ENCODE results near the gene C20orf202.

C20orf202 gene

DNA sequence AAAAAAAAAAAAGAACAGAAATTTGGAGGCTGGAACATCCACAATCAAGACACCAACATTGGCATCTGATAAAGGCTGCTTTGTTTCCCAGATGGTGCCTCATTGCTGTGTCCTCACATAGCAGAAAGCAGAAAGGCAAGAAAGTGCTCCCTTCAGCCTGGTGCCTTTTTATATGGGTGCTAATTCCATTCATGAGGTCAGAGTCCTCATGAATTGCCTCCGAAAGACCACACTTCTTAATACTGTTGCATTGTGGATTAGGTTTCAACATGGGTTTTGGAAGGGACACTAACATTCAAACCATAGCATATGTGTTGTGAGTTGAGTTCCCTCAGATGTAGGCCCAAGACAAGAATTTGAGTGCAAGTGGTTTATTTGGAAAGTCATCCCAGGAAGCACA is 8.0 kb upstream of the C20orf202 start:
- H3K9ac ChIP-seq (ENCODE audit: low read length), result no peak overlapping the region
- H3K27ac ChIP-seq (ENCODE audit: low read depth, low read length), result no peak overlapping the region
- no peaks in the 10 kb centered on the region for H3K9me3 ChIP-seq (ENCODE audit: control insufficient read depth, insufficient read depth, low read depth, low read length)
- no peaks in the 10 kb centered on the region; the same call in 1 of the 2 replicates for H3K27me3 ChIP-seq (ENCODE audit: control insufficient read depth, insufficient read depth, low read length)
- no peak overlapping the region for H3K4me3 ChIP-seq (ENCODE audit: low read depth, low read length)
- H3K36me3 ChIP-seq (ENCODE audit: control insufficient read depth, insufficient read depth, low read length), result no peaks in the 10 kb centered on the region
- H3K4me1 ChIP-seq (ENCODE audit: control insufficient read depth, insufficient read depth, low read length), result no peaks in the 10 kb centered on the region

DNA sequence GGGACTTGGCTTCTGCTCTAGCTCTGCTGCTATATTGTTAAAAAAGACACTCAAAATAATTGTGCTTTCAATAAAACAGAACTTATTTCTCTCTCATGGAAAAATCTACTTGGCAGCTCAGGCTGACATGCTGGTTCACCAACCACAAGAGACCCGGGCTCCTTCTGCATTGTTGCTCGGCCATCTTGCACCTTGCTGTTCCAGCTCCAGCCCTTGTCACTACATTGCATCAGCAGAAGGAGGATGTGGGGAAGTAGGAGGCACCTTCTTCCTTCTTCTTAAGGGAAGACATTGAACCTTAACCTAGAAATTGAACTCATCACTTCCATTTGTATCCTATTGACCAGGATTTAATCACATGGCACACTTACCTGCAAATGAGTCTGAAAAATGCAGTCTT is 6.6 kb upstream of the C20orf202 start:
- H3K4me1 ChIP-seq (ENCODE audit: control insufficient read depth, insufficient read depth, low read length), result no peaks in the 10 kb centered on the region
- no peak overlapping the region for H3K27ac ChIP-seq (ENCODE audit: low read depth, low read length)
- H3K4me3 ChIP-seq (ENCODE audit: low read depth, low read length), result no peak overlapping the region
- H3K9ac ChIP-seq (ENCODE audit: low read length), result no peak overlapping the region
- H3K27me3 ChIP-seq (ENCODE audit: control insufficient read depth, insufficient read depth, low read length), result no peaks in the 10 kb centered on the region; the same call in 1 of the 2 replicates
- H3K36me3 ChIP-seq (ENCODE audit: control insufficient read depth, insufficient read depth, low read length), result no peaks in the 10 kb centered on the region
- H3K9me3 ChIP-seq (ENCODE audit: control insufficient read depth, insufficient read depth, low read depth, low read length), result no peaks in the 10 kb centered on the region

DNA sequence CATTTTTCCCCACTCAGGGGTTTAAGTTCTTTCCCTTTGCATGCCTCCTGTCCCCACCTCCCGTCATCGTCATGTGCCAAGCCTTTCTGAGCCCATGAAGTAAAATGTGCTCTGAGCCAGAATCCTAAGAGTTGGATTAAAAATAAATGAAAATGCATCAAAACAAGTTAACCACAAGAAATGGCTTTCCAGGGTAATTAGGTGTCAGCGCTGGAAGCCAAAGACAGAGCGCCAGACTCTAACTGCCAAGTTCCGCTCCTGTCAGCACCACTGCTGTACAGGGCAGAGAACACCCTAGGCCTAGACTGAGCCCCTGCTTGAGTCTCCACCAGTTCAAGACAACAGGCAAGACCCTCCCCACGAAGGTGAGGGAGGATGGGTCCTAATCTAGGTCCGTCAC is 5.5 kb upstream of the C20orf202 start:
- Histone ChIP-seq H3K27ac (ENCODE audit: low read depth, low read length) (no peak overlapping the region), H3K9me3 (ENCODE audit: control insufficient read depth, insufficient read depth, low read depth, low read length) (no peaks in the 10 kb centered on the region), H3K4me3 (ENCODE audit: low read depth, low read length) (no peak overlapping the region), H3K4me1 (ENCODE audit: control insufficient read depth, insufficient read depth, low read length) (no peaks in the 10 kb centered on the region), H3K9ac (ENCODE audit: low read length) (no peak overlapping the region), H3K27me3 (ENCODE audit: control insufficient read depth, insufficient read depth, low read length) (no peaks in the 10 kb centered on the region; the same call in 1 of the 2 replicates), H3K36me3 (ENCODE audit: control insufficient read depth, insufficient read depth, low read length) (no peaks in the 10 kb centered on the region)

DNA sequence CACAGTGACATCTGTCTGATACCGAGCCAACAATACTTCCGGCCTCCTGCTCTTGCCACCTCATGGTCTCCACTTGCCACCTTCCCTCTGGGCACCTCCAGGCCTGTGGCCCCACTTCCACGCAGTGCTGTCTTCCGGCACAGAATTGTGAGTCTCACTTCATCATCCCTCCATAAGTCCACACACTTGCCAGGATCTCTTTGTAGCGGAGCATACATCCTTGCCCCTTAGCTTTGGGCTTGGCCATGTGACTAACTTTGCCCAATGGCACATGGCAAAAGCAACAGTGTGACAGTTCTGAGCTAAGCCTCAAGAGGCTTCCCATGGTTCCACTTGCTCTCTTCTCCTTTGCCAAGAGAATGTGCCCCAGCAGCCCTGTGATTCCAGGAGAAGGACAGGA is 4.5 kb upstream of the C20orf202 start:
- no peaks in the 10 kb centered on the region for H3K4me1 ChIP-seq (ENCODE audit: control insufficient read depth, insufficient read depth, low read length)
- no peak overlapping the region for H3K4me3 ChIP-seq (ENCODE audit: low read depth, low read length)
- H3K27ac ChIP-seq (ENCODE audit: low read depth, low read length), result no peak overlapping the region
- H3K9ac ChIP-seq (ENCODE audit: low read length), result no peak overlapping the region
- no peaks in the 10 kb centered on the region for H3K36me3 ChIP-seq (ENCODE audit: control insufficient read depth, insufficient read depth, low read length)
- no peaks in the 10 kb centered on the region; the same call in 1 of the 2 replicates for H3K27me3 ChIP-seq (ENCODE audit: control insufficient read depth, insufficient read depth, low read length)
- no peaks in the 10 kb centered on the region for H3K9me3 ChIP-seq (ENCODE audit: control insufficient read depth, insufficient read depth, low read depth, low read length)

DNA sequence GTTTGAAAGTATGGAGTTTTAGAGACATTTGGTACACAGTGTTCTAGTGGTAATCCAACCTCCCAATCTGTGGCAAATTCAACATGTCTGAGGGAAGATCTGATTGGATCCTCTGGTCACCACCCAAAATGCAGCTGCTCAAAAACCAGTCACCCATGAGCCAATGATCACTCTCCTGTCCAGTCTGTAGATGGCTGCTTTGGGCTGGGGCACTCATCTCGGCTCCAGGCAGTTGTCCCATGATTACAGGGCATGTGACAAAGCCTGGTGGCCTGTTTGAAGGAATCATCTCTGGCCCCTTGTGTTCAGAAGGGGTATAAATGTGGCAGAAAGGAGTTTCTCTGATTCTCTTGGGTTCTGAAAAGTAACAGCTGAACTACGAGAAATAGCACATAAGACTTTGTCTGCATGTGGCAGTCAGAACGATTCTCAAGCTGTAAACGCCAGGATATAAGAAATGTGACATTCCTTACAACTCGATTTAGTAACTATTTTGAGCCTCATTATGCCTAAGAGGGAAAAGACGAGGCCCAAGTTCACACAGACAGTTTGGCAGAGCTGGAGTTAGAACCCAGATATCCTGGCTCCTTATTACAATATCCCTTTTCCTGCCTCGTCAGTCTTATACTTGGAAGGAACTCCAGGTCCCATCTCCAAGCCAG is 3.9 kb upstream of the C20orf202 start:
- H3K27ac ChIP-seq (ENCODE audit: low read depth, low read length), result no peak overlapping the region

DNA sequence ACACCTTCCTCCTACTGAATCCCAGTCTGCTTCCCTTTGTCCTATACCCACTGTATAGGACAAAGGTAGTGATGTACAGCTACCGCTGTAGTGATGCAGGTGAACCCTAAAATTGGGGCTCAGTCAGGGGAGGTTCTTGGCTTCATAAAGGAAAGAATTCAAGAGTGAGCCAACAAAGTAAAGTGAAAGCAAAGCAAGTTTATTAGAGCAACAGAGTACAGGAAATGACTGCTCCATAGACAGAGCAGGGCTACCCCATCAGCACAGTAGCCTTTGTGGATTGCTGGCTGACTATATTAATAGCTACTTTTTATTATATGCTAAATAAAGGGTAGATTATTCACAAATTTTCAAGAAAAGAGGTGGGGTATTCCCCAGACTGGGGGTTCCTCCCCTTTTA is 3.3 kb upstream of the C20orf202 start:
- H3K9me3 ChIP-seq (ENCODE audit: control insufficient read depth, insufficient read depth, low read depth, low read length), result no peaks in the 10 kb centered on the region
- H3K27me3 ChIP-seq (ENCODE audit: control insufficient read depth, insufficient read depth, low read length), result no peaks in the 10 kb centered on the region; the same call in 1 of the 2 replicates
- no peak overlapping the region for H3K4me3 ChIP-seq (ENCODE audit: low read depth, low read length)
- H3K36me3 ChIP-seq (ENCODE audit: control insufficient read depth, insufficient read depth, low read length), result no peaks in the 10 kb centered on the region
- no peaks in the 10 kb centered on the region for H3K4me1 ChIP-seq (ENCODE audit: control insufficient read depth, insufficient read depth, low read length)
- H3K9ac ChIP-seq (ENCODE audit: low read length), result no peak overlapping the region
- H3K27ac ChIP-seq (ENCODE audit: low read depth, low read length), result no peak overlapping the region

More for the DNA sequence above, 3.9 kb upstream of the C20orf202 start:
- H3K36me3 ChIP-seq (ENCODE audit: control insufficient read depth, insufficient read depth, low read length), result no peaks in the 10 kb centered on the region
- H3K4me1 ChIP-seq (ENCODE audit: control insufficient read depth, insufficient read depth, low read length), result no peaks in the 10 kb centered on the region
- no peaks in the 10 kb centered on the region for H3K9me3 ChIP-seq (ENCODE audit: control insufficient read depth, insufficient read depth, low read depth, low read length)
- no peak overlapping the region for H3K4me3 ChIP-seq (ENCODE audit: low read depth, low read length)
- no peak overlapping the region for H3K9ac ChIP-seq (ENCODE audit: low read length)
- no peaks in the 10 kb centered on the region; the same call in 1 of the 2 replicates for H3K27me3 ChIP-seq (ENCODE audit: control insufficient read depth, insufficient read depth, low read length)

DNA sequence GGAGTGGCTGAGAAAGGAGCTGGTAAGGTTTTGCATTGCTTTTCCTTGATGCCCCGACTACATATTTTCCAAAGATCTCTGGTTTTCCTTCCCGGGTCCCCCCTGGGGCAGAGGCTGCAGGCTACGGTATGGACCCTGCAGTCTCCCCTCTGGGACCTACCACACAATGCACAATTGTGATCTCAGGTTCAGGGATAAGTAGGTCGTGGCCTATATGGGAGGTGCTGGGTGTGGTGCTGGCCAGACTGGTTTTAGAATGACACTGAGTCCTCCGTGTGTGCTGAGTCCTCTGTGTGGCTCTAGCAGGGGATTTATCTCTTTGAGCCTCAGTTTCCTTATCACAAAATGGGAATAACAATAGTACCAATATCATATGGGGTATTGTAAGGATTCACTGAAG is 376 bp downstream of the C20orf202 start:
- Histone ChIP-seq H3K27me3 (ENCODE audit: control insufficient read depth, insufficient read depth, low read length) (no peaks in the 10 kb centered on the region; the same call in 1 of the 2 replicates), H3K9me3 (ENCODE audit: control insufficient read depth, insufficient read depth, low read depth, low read length) (no peaks in the 10 kb centered on the region), H3K9ac (ENCODE audit: low read length) (no peak overlapping the region), H3K27ac (ENCODE audit: low read depth, low read length) (no peak overlapping the region), H3K4me3 (ENCODE audit: low read depth, low read length) (no peak overlapping the region), H3K36me3 (ENCODE audit: control insufficient read depth, insufficient read depth, low read length) (no peaks in the 10 kb centered on the region), H3K4me1 (ENCODE audit: control insufficient read depth, insufficient read depth, low read length) (no peaks in the 10 kb centered on the region)

DNA sequence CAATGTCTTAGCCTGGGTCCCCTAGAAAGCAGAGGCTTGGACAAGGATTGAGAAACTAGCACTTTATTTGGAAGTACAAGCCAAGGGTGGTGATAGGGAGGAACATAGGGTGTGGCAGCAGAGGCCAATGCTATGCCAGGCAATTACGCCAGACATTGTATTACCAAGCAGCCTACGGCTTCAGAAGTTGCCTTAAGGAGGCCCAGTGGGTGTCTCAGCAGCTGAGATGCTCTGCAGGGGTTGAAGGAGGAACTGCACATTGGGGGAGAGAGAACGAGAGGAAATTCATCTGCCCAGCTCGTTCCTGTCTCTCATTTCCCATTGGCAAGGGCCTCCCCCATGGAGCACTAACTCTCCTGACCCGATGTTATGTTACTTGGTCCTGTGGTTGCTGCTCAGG is 859 bp downstream of the C20orf202 start:
- Histone ChIP-seq H3K27me3 (ENCODE audit: control insufficient read depth, insufficient read depth, low read length) (no peaks in the 10 kb centered on the region; the same call in 1 of the 2 replicates), H3K4me1 (ENCODE audit: control insufficient read depth, insufficient read depth, low read length) (no peaks in the 10 kb centered on the region), H3K4me3 (ENCODE audit: low read depth, low read length) (no peak overlapping the region), H3K9ac (ENCODE audit: low read length) (no peak overlapping the region), H3K9me3 (ENCODE audit: control insufficient read depth, insufficient read depth, low read depth, low read length) (no peaks in the 10 kb centered on the region), H3K36me3 (ENCODE audit: control insufficient read depth, insufficient read depth, low read length) (no peaks in the 10 kb centered on the region), H3K27ac (ENCODE audit: low read depth, low read length) (no peak overlapping the region)

DNA sequence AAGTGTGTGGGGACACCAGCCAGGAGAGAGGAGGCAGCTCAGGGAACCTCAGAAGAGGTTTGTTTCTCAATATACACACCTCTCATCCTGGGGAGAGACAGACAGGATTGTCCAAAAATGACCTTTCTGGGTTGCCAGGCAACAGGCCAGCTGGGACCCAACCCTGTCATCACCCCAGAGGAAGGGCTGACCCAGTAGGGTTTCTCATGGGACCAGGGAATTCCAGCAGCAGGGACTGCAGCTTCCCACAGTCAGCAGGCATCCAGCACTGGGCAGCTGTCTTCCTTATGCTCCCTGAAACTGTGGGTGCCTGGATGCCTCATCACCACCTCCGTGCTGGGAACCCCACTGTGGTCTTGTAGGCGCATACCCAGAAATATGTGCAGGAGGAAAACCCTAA is 1.3 kb downstream of the C20orf202 start:
- H3K27me3 ChIP-seq (ENCODE audit: control insufficient read depth, insufficient read depth, low read length), result no peaks in the 10 kb centered on the region; the same call in 1 of the 2 replicates
- no peak overlapping the region for H3K4me3 ChIP-seq (ENCODE audit: low read depth, low read length)
- no peak overlapping the region for H3K9ac ChIP-seq (ENCODE audit: low read length)
- no peaks in the 10 kb centered on the region for H3K9me3 ChIP-seq (ENCODE audit: control insufficient read depth, insufficient read depth, low read depth, low read length)
- H3K27ac ChIP-seq (ENCODE audit: low read depth, low read length), result no peak overlapping the region
- H3K4me1 ChIP-seq (ENCODE audit: control insufficient read depth, insufficient read depth, low read length), result no peaks in the 10 kb centered on the region
- no peaks in the 10 kb centered on the region for H3K36me3 ChIP-seq (ENCODE audit: control insufficient read depth, insufficient read depth, low read length)

DNA sequence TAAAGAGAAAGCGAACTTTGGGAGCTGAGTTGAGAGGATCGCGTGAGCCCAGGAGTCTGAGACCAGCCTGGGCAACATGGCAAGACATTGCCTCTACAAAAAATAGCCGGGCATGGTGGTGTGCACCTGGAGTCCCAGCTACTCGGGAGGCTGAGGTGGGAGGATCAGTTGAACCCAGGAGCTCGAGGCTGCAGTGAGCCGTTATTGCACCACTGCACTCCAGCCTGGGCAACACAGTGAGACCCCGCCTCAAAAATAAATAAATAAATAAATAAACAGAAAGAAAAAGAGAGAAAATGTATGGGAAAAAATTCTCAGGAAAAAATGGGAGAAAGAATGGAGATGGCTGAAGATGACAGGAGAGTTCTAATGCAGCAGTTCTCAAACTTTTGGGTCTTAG is 2.5 kb downstream of the C20orf202 start:
- no peaks in the 10 kb centered on the region; the same call in 1 of the 2 replicates for H3K27me3 ChIP-seq (ENCODE audit: control insufficient read depth, insufficient read depth, low read length)
- no peaks in the 10 kb centered on the region for H3K36me3 ChIP-seq (ENCODE audit: control insufficient read depth, insufficient read depth, low read length)
- no peak overlapping the region for H3K4me3 ChIP-seq (ENCODE audit: low read depth, low read length)
- no peak overlapping the region for H3K27ac ChIP-seq (ENCODE audit: low read depth, low read length)
- H3K9ac ChIP-seq (ENCODE audit: low read length), result no peak overlapping the region
- H3K9me3 ChIP-seq (ENCODE audit: control insufficient read depth, insufficient read depth, low read depth, low read length), result no peaks in the 10 kb centered on the region
- H3K4me1 ChIP-seq (ENCODE audit: control insufficient read depth, insufficient read depth, low read length), result no peaks in the 10 kb centered on the region

DNA sequence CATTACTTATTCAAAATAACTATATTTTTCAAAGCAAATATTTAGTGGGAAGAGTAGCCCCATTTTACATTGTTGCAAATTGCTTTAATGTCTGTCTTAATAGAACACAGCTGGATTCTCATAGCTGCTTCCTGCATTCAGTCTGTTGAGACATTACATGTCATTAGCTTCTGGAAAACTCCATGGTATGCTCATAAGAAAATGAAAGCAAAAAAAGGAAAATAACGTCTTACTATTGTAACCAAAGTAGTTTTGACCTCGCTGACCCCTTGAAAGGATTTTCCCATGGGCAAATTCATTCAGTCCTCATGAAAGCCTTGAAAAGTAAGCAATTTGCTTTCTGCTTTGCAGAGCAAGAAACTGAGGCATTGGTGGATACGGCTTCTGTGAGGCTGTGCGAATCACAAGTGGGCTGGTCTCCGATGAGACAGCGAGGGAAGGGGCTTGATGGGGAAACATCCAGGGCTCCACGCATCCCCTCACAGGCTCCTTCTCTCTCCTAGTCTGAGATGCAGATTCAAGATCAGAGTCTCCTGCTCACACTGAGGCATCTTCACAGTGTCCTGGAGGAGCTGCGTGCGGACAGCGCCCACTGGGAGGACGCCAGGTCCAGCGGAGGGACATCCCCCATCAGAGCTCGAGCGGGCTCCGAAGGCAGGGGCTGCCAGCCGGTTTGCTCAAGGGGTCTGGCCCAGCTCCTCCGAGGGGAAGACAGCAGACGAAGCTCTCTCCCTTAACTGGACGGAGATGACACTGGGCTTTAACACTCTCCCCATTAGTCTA is 3.3 kb downstream of the C20orf202 start:
- H3K4me3 ChIP-seq (ENCODE audit: low read depth, low read length), result no peak overlapping the region
- no peak overlapping the region for H3K9ac ChIP-seq (ENCODE audit: low read length)
- no peaks in the 10 kb centered on the region; the same call in 1 of the 2 replicates for H3K27me3 ChIP-seq (ENCODE audit: control insufficient read depth, insufficient read depth, low read length)
- no peaks in the 10 kb centered on the region for H3K4me1 ChIP-seq (ENCODE audit: control insufficient read depth, insufficient read depth, low read length)
- H3K27ac ChIP-seq (ENCODE audit: low read depth, low read length), result no peak overlapping the region
- no peaks in the 10 kb centered on the region for H3K36me3 ChIP-seq (ENCODE audit: control insufficient read depth, insufficient read depth, low read length)
- no peaks in the 10 kb centered on the region for H3K9me3 ChIP-seq (ENCODE audit: control insufficient read depth, insufficient read depth, low read depth, low read length)
